HepG2 (cell line): ENCODE results near the gene HYDIN.

Experiments
- CTCF ChIP-seq: sonication (generic); formaldehyde crosslinking; IDR thresholded peaks from 2 replicates; pipeline ENCODE4 v1.5.0; 2020; ENCODE audit warnings: mild to moderate bottlenecking, missing genetic modification reagents, moderate library complexity
- FOXA1 ChIP-seq, 2 experiments: fragments of 450-650 bp in 1 of 2; sonication (generic) in 1 of 2; formaldehyde crosslinking in 1 of 2; IDR thresholded peaks; 2 replicates each; pipeline versions ENCODE4 v1.4.0 to v1.6.1; 2016 to 2020; ENCODE audit warnings: missing genetic modification reagents in 1 of 2
- HMG20A ChIP-seq: IDR thresholded peaks from 2 replicates; pipeline ENCODE4 v1.6.1; 2016; ENCODE audit warnings: borderline replicate concordance
- KAT8 ChIP-seq: IDR thresholded peaks from 2 replicates; pipeline ENCODE4 v1.6.1; 2016; ENCODE audit warnings: missing genetic modification reagents, missing compliant biosample characterization
- MXD4 ChIP-seq: IDR thresholded peaks from 2 replicates; pipeline ENCODE4 v1.6.1; 2016; ENCODE audit warnings: mild to moderate bottlenecking, missing biosample characterization, missing genetic modification reagents
- NR2C2 ChIP-seq: sonication (generic); formaldehyde crosslinking; IDR thresholded peaks from 2 replicates; pipeline ENCODE4 v1.4.0; 2020; ENCODE audit warnings: missing genetic modification reagents, mild to moderate bottlenecking, moderate library complexity, borderline replicate concordance
- REST ChIP-seq, 2 experiments: IDR thresholded peaks; 2 replicates each; pipeline ENCODE4 v1.6.1; 2011 to 2012; ENCODE audit warnings: low read length in 2 of 2, borderline replicate concordance in 1 of 2, low read depth in 1 of 2, mild to moderate bottlenecking in 1 of 2, moderate library complexity in 1 of 2
- SOX6 ChIP-seq, 2 experiments: fragments of 450-650 bp in 1 of 2; sonication (generic) in 1 of 2; formaldehyde crosslinking in 1 of 2; IDR thresholded peaks; 2 replicates each; pipeline versions ENCODE4 v1.4.0 to v1.6.1; 2017 to 2020; ENCODE audit warnings: antibody characterized with exemption in 1 of 2, mild to moderate bottlenecking in 1 of 2, missing genetic modification reagents in 1 of 2
- SRF ChIP-seq: IDR thresholded peaks from 2 replicates; pipeline ENCODE4 v1.6.1; 2011; ENCODE audit warnings: mild to moderate bottlenecking, low read depth, low read length, moderate library complexity
- ZBTB44 ChIP-seq: sonication (generic); formaldehyde crosslinking; IDR thresholded peaks from 2 replicates; pipeline ENCODE4 v1.4.0; 2020; ENCODE audit warnings: missing genetic modification reagents
- ZNF180 ChIP-seq: sonication (generic); formaldehyde crosslinking; IDR thresholded peaks from 2 replicates; pipeline ENCODE4 v1.4.0; 2020; ENCODE audit warnings: low read depth, missing genetic modification reagents, borderline replicate concordance
- ZNF263 ChIP-seq: sonication (generic); formaldehyde crosslinking; IDR thresholded peaks from 2 replicates; pipeline ENCODE4 v1.4.0; 2020; ENCODE audit warnings: missing genetic modification reagents
- ZNF350 ChIP-seq: sonication (generic); formaldehyde crosslinking; IDR thresholded peaks from 2 replicates; pipeline ENCODE4 v1.4.0; 2020; ENCODE audit warnings: mild to moderate bottlenecking, low read depth, missing genetic modification reagents, borderline replicate concordance

- TF ChIP-seq MXD4 (CRISPR knock-in tag) (no peak), CTCF (CRISPR knock-in tag) (no peak), SRF (no peak), FOXA1 (IDR thresholded peaks at IDR 0.05) (no peak), FOXA1 (CRISPR knock-in tag; IDR thresholded peaks at IDR 0.05) (no peak), KAT8 (CRISPR knock-in tag) (no peak), ZNF350 (CRISPR knock-in tag) (no peak), ZBTB44 (CRISPR knock-in tag) (no peak), REST (IDR thresholded peaks at IDR 0.05; ENCODE audit: borderline replicate concordance in 1 of 2, low read depth in 1 of 2, low read length in 2 of 2) (no peak), ZNF263 (no peak), HMG20A (CRISPR knock-in tag) (no peak), NR2C2 (CRISPR knock-in tag) (no peak), SOX6 (IDR thresholded peaks at IDR 0.05) (no peak), SOX6 (CRISPR knock-in tag; IDR thresholded peaks at IDR 0.05) (no peak), ZNF180 (CRISPR knock-in tag) (no peak)
Observed at GRCh38 chr16:71259086-71259485, 28.6 kb upstream of the HYDIN start.
